Heart left ventricle (tissue), 16 donors: ENCODE measurements around the gene PYDC2. TPM values are rescaled to one million over a fixed set of nuclear protein-coding genes. Genes with fewer than 3 reads are reported as not detected.

Experiments
- ATAC-seq, 4 donors: fragments of 200-7000 bp; cut with Tn5 transposase; one replicate each; pipeline ENCODE4 v1.9.1; 2020 to 2022; ENCODE audit warnings: moderate library complexity in 4 of 4, mild to moderate bottlenecking in 3 of 4, moderate number of reproducible peaks in 1 of 4
- DNase-seq, 5 donors: peaks; one replicate each; pipeline ENCODE4 v3.0.0-alpha.2; 2020
- H3K27ac ChIP-seq, 12 donors: fragments of 200-600 bp; sonication (generic) in 4 of 12; one replicate each; pipeline versions ENCODE4 v1.5.0 to v1.8.0; 2016 to 2022; ENCODE audit warnings: mild to moderate bottlenecking in 2 of 12
- H3K27me3 ChIP-seq, 9 donors: fragments of 200-600 bp; sonication (generic) in 2 of 9; one replicate each; pipeline versions ENCODE4 v1.5.1 to v1.8.0; 2016 to 2022; ENCODE audit warnings: mild to moderate bottlenecking in 3 of 9
- H3K36me3 ChIP-seq, 9 donors: fragments of 200-600 bp; sonication (generic) in 2 of 9; one replicate each; pipeline versions ENCODE4 v1.5.0 to v1.8.0; 2018 to 2022; ENCODE audit warnings: mild to moderate bottlenecking in 2 of 9
- H3K4me1 ChIP-seq, 12 donors: fragments of 200-600 bp; sonication (generic) in 4 of 12; one replicate each; pipeline versions ENCODE4 v1.5.0 to v1.8.0; 2016 to 2022; ENCODE audit warnings: mild to moderate bottlenecking in 3 of 12
- H3K4me3 ChIP-seq, 12 donors: fragments of 200-600 bp; sonication (generic) in 4 of 12; one replicate each; pipeline versions ENCODE4 v1.5.0 to v1.8.0; 2017 to 2022; ENCODE audit warnings: mild to moderate bottlenecking in 9 of 12, moderate library complexity in 4 of 12
- H3K9me3 ChIP-seq, 12 donors: fragments of 200-600 bp; sonication (generic) in 4 of 12; one replicate each; pipeline versions ENCODE4 v1.5.0 to v1.8.0; 2016 to 2022; ENCODE audit warnings: mild to moderate bottlenecking in 1 of 12
- CTCF ChIP-seq, 12 donors: fragments of 200-600 bp; sonication (generic) in 4 of 12; IDR thresholded peaks; one replicate each; pipeline versions ENCODE4 v1.5.0 to v1.8.0; 2018 to 2022; ENCODE audit warnings: antibody characterized with exemption in 12 of 12, mild to moderate bottlenecking in 5 of 12
- POLR2A ChIP-seq, 2 donors: fragments of 450-650 bp; IDR thresholded peaks; one replicate each; pipeline ENCODE4 v1.6.1; 2017; ENCODE audit warnings: antibody characterized with exemption in 2 of 2, mild to moderate bottlenecking in 2 of 2, moderate library complexity in 2 of 2
- WGBS, 4 donors: extraction: QIAGEN DNeasy Blood & Tissue Kit in 2 of 4; methylation state at CpG; one replicate each; pipeline versions ENCODE4 v1.1.5 to v1.1.7; 2013 to 2018; 5-methylcytosine and 5-hydroxymethylcytosine counted together
- intact Hi-C, 10 donors: fragments of 100-400 bp; cut with DNase I; formaldehyde crosslinking; loops; one replicate each; pipeline versions ENCODE4 v1.11.1 to v1.14.2; 2022
- polyA plus RNA-seq, 2 donors: library from polyadenylated mRNA; stranded (reverse); fragments of 200-250 nt; gene quantifications; one replicate each; pipeline ENCODE4 v1.2.3, GENCODE V29; 2013
- total RNA-seq, 9 donors: library from RNA; depleted of rRNA in 2 of 9; stranded (reverse); fragments of >200 nt in 2 of 9; fragmentation: NEBNext Ultra II Directional in 3 of 9; extraction: Animal tissue kit (Norgen Biotek cat#: 25700) in 3 of 9; gene quantifications; one replicate each; pipeline versions ENCODE4 v1.1.0 to v1.2.4, GENCODE V29; 2016 to 2023
- donor health status: ischemic (EF 13 %, LVEDD 7.1; RV severe dilation, severe dysfunction).
- donor health status: healthy with polysubstance abuse.
- donor health status: DM: no; HTN: yes; CAD: no.
- donor health status: DM: no; HTN: no; CAD: no.
- donor health status: ischemic (EF 25% LVEDD 6.9; RV normal size, moderate dysfunction).
- donor health status: ischemic (EF 25% LVEDD 5.7; RV mildly dilated, moderate dysfunction).
- donor health status: healthy.
- donor health status: DM: yes; HTN: yes; CAD: no.
- donor health status: ischemic (EF 35%, LVEDD 5.7; RV mildly dilated, moderate dysfunction).
- donor health status: nonischemic (EF 11% LVEDD 7.7; RV severe dilation, severe dysfunction).
- donor health status: DM: yes; HTN: yes; CAD: no.
- donor health status: PGD.
- donor health status: ischemic (EF 29% LVEDD 5.4; RV normal size, mild dysfunction).
- donor health status: nonischemic (EF 23%, LVEDD 6.1; RV moderate dilation, normal function).

Gene PYDC2
- total and polyA plus RNA-seq, 11 donors, result not detected

- DNase-seq (no peak), ATAC-seq (no peak)
- Histone ChIP-seq H3K4me3 (no peak overlapping the region), H3K4me1 (no peaks in the 10 kb centered on the region), H3K36me3 (no peaks in the 10 kb centered on the region), H3K9me3 (peaks cover 0 to 4% (median 0%) of the 10 kb centered on the region in 12 donors), H3K27me3 (no peaks in the 10 kb centered on the region), H3K27ac (no peak overlapping the region)
- intact Hi-C loops, result no loop called here
- TF ChIP-seq CTCF (IDR thresholded peaks at IDR 0.05) (no peak), POLR2A (IDR thresholded peaks at IDR 0.05) (no peak)
- WGBS, 4 donors, result 0 to 86% (median 67%) methylated on average over 1 of the region's 1 CpG
These were observed 11.7 kb upstream of the PYDC2 start for GRCh38 chr3:191449256-191449655.

GRCh38 chr3:191455257-191455952 lies 5.6 kb upstream of the PYDC2 start:
- intact Hi-C loops, result no loop called here

GRCh38 chr3:191460360-191460759 lies 603 bp upstream of the PYDC2 start:
- Histone ChIP-seq H3K36me3 (no peaks in the 10 kb centered on the region), H3K4me1 (no peaks in the 10 kb centered on the region), H3K9me3 (peaks cover 0 to 4% (median 0%) of the 10 kb centered on the region in 12 donors), H3K27me3 (no peaks in the 10 kb centered on the region), H3K27ac (no peak overlapping the region), H3K4me3 (no peak overlapping the region)
- WGBS, 4 donors, result 92 to 94% (median 93%) methylated on average over 2 of the region's 2 CpGs
- TF ChIP-seq POLR2A (IDR thresholded peaks at IDR 0.05) (no peak), CTCF (IDR thresholded peaks at IDR 0.05) (no peak)
- DNase-seq, result no peak
- intact Hi-C loops, result no loop called here
- no peak for ATAC-seq

More at GRCh38 chr3:191455257-191455952, 5.6 kb upstream of the PYDC2 start:
- H3K36me3 ChIP-seq, result no peaks in the 10 kb centered on the region
- 18 to 24% (median 22%) methylated on average over 3 of the region's 3 CpGs for WGBS, 4 donors
- TF ChIP-seq POLR2A (IDR thresholded peaks at IDR 0.05), result no peak
- no peak for TF ChIP-seq CTCF (IDR thresholded peaks at IDR 0.05)
- ATAC-seq (no peak), DNase-seq (no peak)
- no peaks in the 10 kb centered on the region for H3K27me3 ChIP-seq
- H3K4me3 ChIP-seq, result no peak overlapping the region
- H3K27ac ChIP-seq, result no peak overlapping the region
- H3K4me1 ChIP-seq, result no peaks in the 10 kb centered on the region
- peaks cover 0 to 4% (median 0%) of the 10 kb centered on the region in 12 donors for H3K9me3 ChIP-seq

- intact Hi-C loops, result no loop called here
- H3K27ac ChIP-seq, result no peak overlapping the region
- H3K27me3 ChIP-seq, result no peaks in the 10 kb centered on the region
- no peaks in the 10 kb centered on the region for H3K36me3 ChIP-seq
- peaks cover 0 to 5% (median 0%) of the 10 kb centered on the region in 12 donors for H3K4me1 ChIP-seq
- ATAC-seq (no peak), DNase-seq (no peak)
- no peak overlapping the region for H3K4me3 ChIP-seq
- H3K9me3 ChIP-seq, result no peaks in the 10 kb centered on the region
- TF ChIP-seq CTCF (IDR thresholded peaks at IDR 0.05) (no peak), POLR2A (IDR thresholded peaks at IDR 0.05) (no peak)
These were observed 9.1 kb downstream of the PYDC2 start for GRCh38 chr3:191470080-191470479.
